Stimulated activated CD4-positive, alpha-beta T cell treated with anti-CD3 and anti-CD28 coated beads, Interleukin-1b, Interleukin-23, amount 100 ng/mL, for 48 hours (primary cell): Measurements from ENCODE around the gene SENP2.
"Not testable (repeated sequence)": the region's sequence is repeated elsewhere in the genome, so short reads cannot be mapped to it uniquely, and the experiment has no call there.

ENCODE experiments used
- DNase-seq: peaks from one replicate; pipeline ENCODE4 v3.0.0-alpha.2; 2020

Gene SENP2

GRCh38 chr3:185594073-185594472, 8.0 kb downstream of the SENP2 start:
- DNase-seq = no peak

GRCh38 chr3:185595526-185595925, 9.4 kb downstream of the SENP2 start:
- no peak for DNase-seq

GRCh38 chr3:185605566-185605965, 19.5 kb downstream of the SENP2 start:
- no peak for DNase-seq

GRCh38 chr3:185606196-185606595, 20.1 kb downstream of the SENP2 start:
- DNase-seq = no peak

- DNase-seq = no peak
Measured at GRCh38 chr3:185613016-185613415, 26.9 kb downstream of the SENP2 start.

- DNase-seq = no peak
Measured at GRCh38 chr3:185623939-185624665, 38.0 kb downstream of the SENP2 start.

GRCh38 chr3:185625784-185626183, 39.7 kb downstream of the SENP2 start:
- DNase-seq = no peak

- DNase-seq = no peak
Measured at GRCh38 chr3:185629554-185630181, 43.6 kb downstream of the SENP2 start.

- DNase-seq = no peak
Measured at GRCh38 chr3:185630182-185630622, 44.1 kb downstream of the SENP2 start.

GRCh38 chr3:185631108-185631507, 45.0 kb downstream of the SENP2 start:
- no peak for DNase-seq

- DNase-seq = no peak
Measured at GRCh38 chr3:185631508-185632206, 45.6 kb downstream of the SENP2 start.

- no peak for DNase-seq
Measured at GRCh38 chr3:185632996-185633395, 46.9 kb downstream of the SENP2 start.

- DNase-seq = no peak
Measured at GRCh38 chr3:185637388-185637787, 51.3 kb downstream of the SENP2 start.

GRCh38 chr3:185638651-185639050, 52.6 kb downstream of the SENP2 start:
- DNase-seq = not testable (repeated sequence)

- no peak for DNase-seq
Measured at GRCh38 chr3:185639632-185640206, 53.6 kb downstream of the SENP2 start.

GRCh38 chr3:185640308-185640707, 54.2 kb downstream of the SENP2 start:
- DNase-seq = no peak

- DNase-seq = not testable (repeated sequence)
Measured at GRCh38 chr3:185645191-185645590, 59.1 kb downstream of the SENP2 start.

GRCh38 chr3:185645596-185646381, 59.7 kb downstream of the SENP2 start:
- DNase-seq = no peak

GRCh38 chr3:185646382-185647133, 60.5 kb downstream of the SENP2 start:
- no peak for DNase-seq

- no peak for DNase-seq
Measured at GRCh38 chr3:185647134-185647879, 61.2 kb downstream of the SENP2 start.

GRCh38 chr3:185647880-185648210, 61.8 kb downstream of the SENP2 start:
- no peak for DNase-seq
